SK-N-SH treated with all-trans-retinoic acid at 6 μM for 48 hours (cell line): ENCODE results near the gene PCDHGA11.

Experiments
- ARNTL ChIP-seq: fragments of 450-650 bp; formaldehyde crosslinking; IDR thresholded peaks from 2 replicates; pipeline ENCODE4 v1.5.0; 2020; ENCODE audit warnings: low read depth, mild to moderate bottlenecking, moderate library complexity, borderline replicate concordance
- OSR1 ChIP-seq: fragments of 250-450 bp; sonication (Bioruptor Pico); IDR thresholded peaks from 2 replicates; pipeline ENCODE4 v1.8.0; 2022; ENCODE audit warnings: moderate library complexity, mild to moderate bottlenecking, inconsistent platforms
- TOX ChIP-seq: fragments of 250-450 bp; sonication (Bioruptor Pico); IDR thresholded peaks from 2 replicates; pipeline ENCODE4 v1.8.0; 2021; ENCODE audit warnings: mild to moderate bottlenecking, moderate library complexity, borderline replicate concordance

- no peak for TF ChIP-seq ARNTL (CRISPR knock-in tag)
- no peak for TF ChIP-seq TOX
- TF ChIP-seq OSR1 (CRISPR knock-in tag), result no peak
Measured at GRCh38 chr5:141384471-141385267, 36.2 kb upstream of the PCDHGA11 start.
